GM12801 (cell line): ENCODE data around the gene TMEM121.

Experiments used
- CTCF ChIP-seq: IDR thresholded peaks from one replicate; pipeline ENCODE4 v1.5.1; 2011; ENCODE audit warnings: control low read depth; ENCODE audit not compliant: insufficient read length; ENCODE audit errors: extremely low read depth

The TMEM121 gene

DNA sequence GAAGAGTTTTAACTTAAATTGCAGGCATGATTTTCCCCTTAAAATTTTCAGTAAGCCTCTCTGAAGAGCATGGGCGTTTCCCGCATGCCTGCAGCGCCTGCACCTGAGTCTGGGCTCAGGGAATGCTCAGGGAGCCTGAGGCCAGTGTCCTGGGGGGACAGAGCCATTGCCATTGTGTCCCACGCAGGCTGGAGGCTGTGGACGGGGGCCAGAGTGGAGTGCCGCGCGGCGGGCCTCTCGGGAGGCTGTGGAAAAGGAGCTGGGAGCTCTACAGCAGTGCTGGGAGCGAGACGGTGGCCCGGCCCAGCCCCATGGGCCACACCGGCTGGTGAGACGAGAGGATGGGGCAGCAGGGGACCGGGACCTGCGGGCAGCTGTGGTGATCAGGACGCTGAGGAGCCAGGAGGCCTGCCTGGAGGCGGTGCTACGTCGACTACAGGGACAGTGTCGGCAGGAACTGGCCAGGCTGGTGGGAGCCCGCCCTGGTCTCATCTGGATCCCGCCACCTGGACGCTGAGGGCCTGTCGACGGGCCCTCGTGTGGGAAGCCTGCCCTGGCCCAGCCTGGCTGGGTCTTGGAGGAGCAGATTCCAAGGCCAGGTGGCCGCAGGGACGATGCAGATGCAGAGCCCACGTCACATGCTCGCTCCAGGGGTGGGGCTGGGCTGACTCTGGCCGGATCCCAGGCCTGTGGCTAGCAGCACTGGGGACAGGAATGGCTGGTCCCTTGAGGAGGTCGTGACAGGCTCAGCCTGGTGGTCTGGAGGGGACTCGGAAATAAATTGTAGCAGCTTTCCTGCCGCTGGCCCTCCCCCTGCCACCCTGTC, 27.7 kb upstream of the TMEM121 start:
- TF ChIP-seq CTCF: no peak

- TF ChIP-seq CTCF: no peak
Observed at GRCh38 chr14:105499256-105500035, 26.9 kb upstream of the TMEM121 start.

DNA sequence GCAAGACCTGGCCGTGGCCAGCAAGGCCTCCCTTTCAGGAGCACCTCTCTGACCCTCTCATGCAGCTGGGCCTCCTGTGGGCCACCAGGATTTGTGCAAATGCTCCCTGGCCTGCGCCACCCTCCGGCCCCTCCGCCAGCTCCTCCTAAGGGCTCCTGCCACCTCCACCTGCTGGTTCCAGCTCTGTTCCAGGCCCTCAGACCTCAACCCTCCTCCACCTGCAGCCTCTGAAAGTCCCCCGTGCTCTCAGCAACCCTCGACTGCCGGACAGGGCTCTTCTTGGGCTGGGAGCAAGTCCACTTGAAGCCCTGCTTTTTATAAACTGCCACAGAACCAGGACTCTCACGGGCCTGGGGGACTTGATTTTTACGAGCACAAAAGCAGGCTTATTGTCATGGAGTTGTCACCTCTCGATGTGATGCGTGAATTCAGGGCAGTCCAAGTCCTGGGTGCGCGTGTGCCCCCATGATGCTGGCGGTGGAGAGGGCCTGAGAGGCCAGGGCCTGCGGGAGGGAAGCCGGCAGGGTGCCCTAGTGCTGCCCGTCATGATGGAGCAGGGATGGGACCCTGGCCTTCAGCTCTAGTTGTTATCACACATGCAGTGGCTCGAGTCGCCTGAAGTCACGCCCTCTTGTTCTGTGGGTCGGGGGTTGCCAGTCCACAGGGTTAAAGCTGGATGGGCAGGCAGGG, 26.2 kb upstream of the TMEM121 start:
- TF ChIP-seq CTCF: no peak

DNA sequence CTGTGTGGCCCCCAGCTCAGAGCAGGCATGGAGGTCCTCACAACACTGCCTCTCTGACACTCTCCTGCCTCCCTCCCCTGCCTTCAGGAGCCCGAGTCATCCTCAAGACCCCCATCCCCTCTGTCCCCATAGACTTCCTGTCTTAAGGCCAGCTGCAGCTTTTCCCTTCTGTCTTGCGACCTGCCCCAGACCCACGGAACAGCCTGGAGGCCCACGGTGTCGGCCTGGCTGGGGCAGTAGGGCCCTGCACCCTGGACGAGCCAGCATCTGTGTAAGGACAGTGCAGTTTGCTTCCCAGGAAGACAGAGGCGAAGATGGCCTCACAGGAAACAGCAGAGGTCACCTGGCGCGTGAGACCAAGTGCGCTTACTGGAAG, 25.7 kb upstream of the TMEM121 start:
- TF ChIP-seq CTCF: no peak

- TF ChIP-seq CTCF: no peak
Observed at GRCh38 chr14:105501504-105502291, 24.7 kb upstream of the TMEM121 start.

GRCh38 chr14:105502446-105503295, 23.7 kb upstream of the TMEM121 start:
- TF ChIP-seq CTCF: no peak
